Immature natural killer cell (primary cell): ENCODE data around the gene DDX60. TPM values are rescaled to one million over a fixed set of nuclear protein-coding genes. Genes with fewer than 3 reads are reported as not detected.
A peak's percentile ranks its signal among the peaks of the same experiment; 100 is the strongest.
"Not testable (repeated sequence)": the region's sequence is repeated elsewhere in the genome, so short reads cannot be mapped to it uniquely, and the experiment has no call there.

ENCODE experiments used
- DNase-seq, 3 donors: peaks; one replicate each; pipeline ENCODE4 v3.0.0; 2022; ENCODE audit warnings: mixed read lengths in 1 of 3
- H3K27ac Mint-ChIP-seq, 6 donors: one replicate each; pipeline ENCODE4 v1.8.0; 2020; ENCODE audit warnings: mixed read lengths in 6 of 6, mild to moderate bottlenecking in 5 of 6, inconsistent platforms in 4 of 6, moderate library complexity in 3 of 6
- H3K27me3 Mint-ChIP-seq, 3 donors: one replicate each; pipeline ENCODE4 v1.8.0; 2020 to 2021; ENCODE audit warnings: low read depth in 3 of 3, mild to moderate bottlenecking in 3 of 3, mixed read lengths in 3 of 3, moderate library complexity in 3 of 3, inconsistent platforms in 1 of 3
- H3K36me3 Mint-ChIP-seq, 3 donors: one replicate each; pipeline ENCODE4 v1.8.0; 2020; ENCODE audit warnings: mixed read lengths in 3 of 3, inconsistent platforms in 2 of 3, mild to moderate bottlenecking in 2 of 3
- H3K4me1 Mint-ChIP-seq, 2 donors: one replicate each; pipeline ENCODE4 v1.8.0; 2020; ENCODE audit warnings: inconsistent platforms in 2 of 2, mild to moderate bottlenecking in 2 of 2, mixed read lengths in 2 of 2, moderate library complexity in 1 of 2
- H3K4me3 Mint-ChIP-seq, 5 donors: one replicate each; pipeline ENCODE4 v1.8.0; 2020; ENCODE audit warnings: mild to moderate bottlenecking in 5 of 5, mixed read lengths in 5 of 5, inconsistent platforms in 3 of 5, moderate library complexity in 3 of 5
- H3K9me3 Mint-ChIP-seq, 6 donors: one replicate each; pipeline ENCODE4 v1.8.0; 2020; ENCODE audit warnings: mild to moderate bottlenecking in 6 of 6, mixed read lengths in 6 of 6, inconsistent platforms in 4 of 6, moderate library complexity in 3 of 6
- polyA plus RNA-seq, 3 donors: library from polyadenylated mRNA; unstranded; fragments of 300-500 nt; fragmentation: Illumina TruSeq; gene quantifications; one replicate each; pipeline ENCODE4 v1.2.3, GENCODE V29; 2021

Gene DDX60
- polyA plus RNA-seq, result 10 to 100 TPM; 17.7 to 31.8 (median 20.1) TPM

GRCh38 chr4:168318266-168318895 is at the start of gene DDX60:
Gene DDX60, minus strand, starts transcription at chr4:168318752. Its CDS starts 7,493 bp downstream, at chr4:168311259.
- DNase-seq, result peak; percentile 84 to 86 (median 85)
- Mint-ChIP-seq H3K4me3 (peak within 1 kb of the TSS; percentile 95 to 99 (median 97)), H3K27ac (peak within 1 kb of the TSS; percentile 96 to 99 (median 98)), H3K36me3 (peaks cover 0 to 28% (median 4%) of the 10 kb centered on the region in 3 donors), H3K27me3 (peaks cover 5 to 10% (median 6%) of the 10 kb centered on the region in 3 donors), H3K4me1 (peaks cover 33 to 52% of the 10 kb centered on the region in 2 donors), H3K9me3 (no peaks in the 10 kb centered on the region)

- H3K4me1 Mint-ChIP-seq, result peaks cover 12 to 29% of the 10 kb centered on the region in 2 donors
- DNase-seq, result no peak
- peaks cover 0 to 4% (median 0%) of the 10 kb centered on the region in 6 donors for H3K9me3 Mint-ChIP-seq
- H3K4me3 Mint-ChIP-seq, result no peak overlapping the region
- H3K27ac Mint-ChIP-seq, result no peak overlapping the region
- peaks cover 60 to 71% (median 70%) of the 10 kb centered on the region in 3 donors for H3K36me3 Mint-ChIP-seq
- H3K27me3 Mint-ChIP-seq, result peaks cover 0 to 2% (median 1%) of the 10 kb centered on the region in 3 donors
Measured at GRCh38 chr4:168367065-168367464, 48.5 kb upstream of the DDX60 start.

GRCh38 chr4:168362025-168362401 is 43.5 kb upstream of the DDX60 start:
- H3K27ac Mint-ChIP-seq, result peak overlapping the region in 1 of 6 donors; percentile 20
- peaks cover 72 to 81% (median 76%) of the 10 kb centered on the region in 3 donors for H3K36me3 Mint-ChIP-seq
- no peaks in the 10 kb centered on the region for H3K27me3 Mint-ChIP-seq
- peaks cover 16 to 29% of the 10 kb centered on the region in 2 donors for H3K4me1 Mint-ChIP-seq
- DNase-seq, result no peak
- H3K9me3 Mint-ChIP-seq, result peaks cover 0 to 4% (median 0%) of the 10 kb centered on the region in 6 donors
- H3K4me3 Mint-ChIP-seq, result no peak overlapping the region

GRCh38 chr4:168361365-168362024 is 42.9 kb upstream of the DDX60 start:
- peak overlapping the region in 1 of 6 donors; percentile 20 for H3K27ac Mint-ChIP-seq
- no peak for DNase-seq
- peaks cover 77 to 84% (median 79%) of the 10 kb centered on the region in 3 donors for H3K36me3 Mint-ChIP-seq
- peaks cover 0 to 4% (median 0%) of the 10 kb centered on the region in 6 donors for H3K9me3 Mint-ChIP-seq
- no peak overlapping the region for H3K4me3 Mint-ChIP-seq
- peaks cover 16 to 29% of the 10 kb centered on the region in 2 donors for H3K4me1 Mint-ChIP-seq
- H3K27me3 Mint-ChIP-seq, result no peaks in the 10 kb centered on the region

GRCh38 chr4:168360271-168360670 is 41.7 kb upstream of the DDX60 start:
- Mint-ChIP-seq H3K9me3 (peaks cover 0 to 4% (median 0%) of the 10 kb centered on the region in 6 donors), H3K4me1 (peaks cover 16 to 29% of the 10 kb centered on the region in 2 donors), H3K36me3 (peaks cover 77 to 84% (median 80%) of the 10 kb centered on the region in 3 donors), H3K27me3 (no peaks in the 10 kb centered on the region), H3K27ac (no peak overlapping the region), H3K4me3 (no peak overlapping the region)
- no peak for DNase-seq

- H3K27ac Mint-ChIP-seq, result no peak overlapping the region
- H3K9me3 Mint-ChIP-seq, result peaks cover 0 to 6% (median 1%) of the 10 kb centered on the region in 6 donors
- DNase-seq, result no peak
- peaks cover 0 to under 1% (median 0%) of the 10 kb centered on the region in 3 donors for H3K27me3 Mint-ChIP-seq
- H3K4me3 Mint-ChIP-seq, result no peak overlapping the region
- H3K4me1 Mint-ChIP-seq, result peaks cover 6 to 9% of the 10 kb centered on the region in 2 donors
- H3K36me3 Mint-ChIP-seq, result peaks cover 67 to 78% (median 76%) of the 10 kb centered on the region in 3 donors
Measured at GRCh38 chr4:168357941-168358340, 39.4 kb upstream of the DDX60 start.

GRCh38 chr4:168353746-168354145 is 35.2 kb upstream of the DDX60 start:
- H3K27me3 Mint-ChIP-seq, result peaks cover 0 to 7% (median 2%) of the 10 kb centered on the region in 3 donors
- H3K27ac Mint-ChIP-seq, result no peak overlapping the region
- H3K36me3 Mint-ChIP-seq, result peaks cover 40 to 65% (median 40%) of the 10 kb centered on the region in 3 donors
- H3K9me3 Mint-ChIP-seq, result peaks cover 19 to 48% (median 30%) of the 10 kb centered on the region in 6 donors
- no peaks in the 10 kb centered on the region for H3K4me1 Mint-ChIP-seq
- DNase-seq, result no peak
- H3K4me3 Mint-ChIP-seq, result no peak overlapping the region

- Mint-ChIP-seq H3K4me3 (no peak overlapping the region), H3K4me1 (no peaks in the 10 kb centered on the region), H3K27me3 (peaks cover 0 to 5% (median 3%) of the 10 kb centered on the region in 3 donors), H3K36me3 (peaks cover 0 to 5% (median 0%) of the 10 kb centered on the region in 3 donors), H3K9me3 (peaks cover 0 to 20% (median 6%) of the 10 kb centered on the region in 6 donors), H3K27ac (no peak overlapping the region)
- no peak for DNase-seq
Measured at GRCh38 chr4:168337550-168337940, 19.0 kb upstream of the DDX60 start.

- Mint-ChIP-seq H3K27me3 (peaks cover 0 to 6% (median 5%) of the 10 kb centered on the region in 3 donors), H3K4me1 (no peaks in the 10 kb centered on the region), H3K4me3 (no peak overlapping the region), H3K27ac (no peak overlapping the region), H3K9me3 (peaks cover 0 to 15% (median 3%) of the 10 kb centered on the region in 6 donors), H3K36me3 (peaks cover 0 to 5% (median 0%) of the 10 kb centered on the region in 3 donors)
- DNase-seq, result no peak
Measured at GRCh38 chr4:168336837-168337549, 18.4 kb upstream of the DDX60 start.

GRCh38 chr4:168335621-168336020 is 17.1 kb upstream of the DDX60 start:
- Mint-ChIP-seq H3K4me1 (no peaks in the 10 kb centered on the region), H3K4me3 (no peak overlapping the region), H3K27me3 (peaks cover 0 to 7% (median 6%) of the 10 kb centered on the region in 3 donors), H3K27ac (no peak overlapping the region), H3K9me3 (peaks cover 0 to 4% (median under 1%) of the 10 kb centered on the region in 6 donors), H3K36me3 (peaks cover 0 to 3% (median 0%) of the 10 kb centered on the region in 3 donors)
- no peak for DNase-seq

- Mint-ChIP-seq H3K27ac (no peak overlapping the region), H3K9me3 (no peaks in the 10 kb centered on the region), H3K4me1 (no peaks in the 10 kb centered on the region), H3K36me3 (peaks cover 0 to 4% (median 0%) of the 10 kb centered on the region in 3 donors), H3K4me3 (no peak overlapping the region), H3K27me3 (peaks cover 2 to 9% (median 3%) of the 10 kb centered on the region in 3 donors)
- no peak for DNase-seq
Measured at GRCh38 chr4:168334053-168334452, 15.5 kb upstream of the DDX60 start.

GRCh38 chr4:168330575-168330974 is 12.0 kb upstream of the DDX60 start:
- H3K27me3 Mint-ChIP-seq, DNase-seq, H3K9me3 Mint-ChIP-seq, H3K36me3 Mint-ChIP-seq, H3K4me3 Mint-ChIP-seq, H3K27ac Mint-ChIP-seq, H3K4me1 Mint-ChIP-seq: not testable (repeated sequence)

- DNase-seq, result no peak
- Mint-ChIP-seq H3K9me3 (no peaks in the 10 kb centered on the region), H3K27ac (no peak overlapping the region), H3K4me3 (no peak overlapping the region), H3K4me1 (no peaks in the 10 kb centered on the region), H3K36me3 (peaks cover 0 to 22% (median 4%) of the 10 kb centered on the region in 3 donors), H3K27me3 (peaks cover 2 to 6% (median 3%) of the 10 kb centered on the region in 3 donors)
Measured at GRCh38 chr4:168325591-168325990, 7.0 kb upstream of the DDX60 start.
